Measurements from ENCODE around the gene TMEM200B. TPM values are rescaled to one million over a fixed set of nuclear protein-coding genes. Genes with fewer than 3 reads are reported as not detected.

Gene TMEM200B
- 1 to 10 TPM; 5.7 to 6.2 TPM for total RNA-seq
- polyA plus RNA-seq (ENCODE audit: insufficient read length in 6 of 6): 10 to 100 TPM; 11.0 to 16.0 (median 14.0) TPM
- long read RNA-seq, donor 1, partial matches to known transcripts: 0 of 4 reads
- long read RNA-seq, donor 1, other reads (novel, unspliced or antisense): 0 of 4 reads
- long read RNA-seq, donor 2, transcript TMEM200B-202 (2 exons, 2,501 nt): major isoform, 5 of 5 reads
- long read RNA-seq, donor 2, partial matches to known transcripts: 0 of 5 reads
- long read RNA-seq, donor 2, other reads (novel, unspliced or antisense): 0 of 5 reads
- long read RNA-seq, donor 3, partial matches to known transcripts: 0 of 5 reads
- long read RNA-seq, donor 3, other reads (novel, unspliced or antisense): 0 of 5 reads
- long read RNA-seq, donor 4: 0 reads
- long read RNA-seq, donor 5, partial matches to known transcripts: 0 of 4 reads
- long read RNA-seq, donor 5, other reads (novel, unspliced or antisense): 0 of 4 reads
- long read RNA-seq, donor 6, partial matches to known transcripts: 0 of 3 reads
- long read RNA-seq, donor 6, other reads (novel, unspliced or antisense): 0 of 3 reads
- long read RNA-seq, donor 7, partial matches to known transcripts: 0 of 4 reads
- long read RNA-seq, donor 7, other reads (novel, unspliced or antisense): 0 of 4 reads
- long read RNA-seq, donor 8, partial matches to known transcripts: 0 of 3 reads
- long read RNA-seq, donor 8, other reads (novel, unspliced or antisense): 0 of 3 reads
- long read RNA-seq, donor 9: 0 reads
- long read RNA-seq, donor 10: 0 reads
- long read RNA-seq, donor 11: 0 reads
- long read RNA-seq, donor 12, partial matches to known transcripts: 0 of 3 reads
- long read RNA-seq, donor 12, other reads (novel, unspliced or antisense): 0 of 3 reads

- intact Hi-C loops (cut with DNase I): no loop called here
- TF ChIP-seq CTCF (IDR thresholded peaks at IDR 0.05): no peak
Measured at GRCh38 chr1:29123887-29124365, at the start of gene TMEM200B. Gene TMEM200B, minus strand, starts transcription at chr1:29123903. Its CDS starts 2,075 bp downstream, at chr1:29121828.

GRCh38 chr1:29172415-29172939 is 48.8 kb upstream of the TMEM200B start:
- Histone ChIP-seq H3K27ac (no peak overlapping the region), H3K27me3 (no peaks in the 10 kb centered on the region), H3K9me3 (no peaks in the 10 kb centered on the region), H3K4me1 (peaks cover 18 to 85% of the 10 kb centered on the region in 2 donors), H3K36me3 (peaks cover 0 to 17% of the 10 kb centered on the region in 2 donors), H3K4me3 (no peak overlapping the region)
- intact Hi-C loops (cut with DNase I): no loop called here
- no peak for DNase-seq
- ATAC-seq: peak; percentile 32
- TF ChIP-seq CTCF (IDR thresholded peaks at IDR 0.05): no peak

More at GRCh38 chr1:29123887-29124365, at the start of gene TMEM200B:
- Histone ChIP-seq H3K4me3 (peak within 1 kb of the TSS; percentile 41 to 54), H3K27me3 (peaks cover 29 to 79% of the 10 kb centered on the region in 2 donors), H3K36me3 (peaks cover 0 to 2% of the 10 kb centered on the region in 2 donors), H3K4me1 (peaks cover 19 to 43% of the 10 kb centered on the region in 2 donors), H3K9me3 (no peaks in the 10 kb centered on the region), H3K27ac (peak within 1 kb of the TSS; percentile 58 to 91)
- ATAC-seq (peak; percentile 33), DNase-seq (peak in 1 of 4 donors; percentile 27)

GRCh38 chr1:29171521-29171920 is 47.8 kb upstream of the TMEM200B start:
- no peak overlapping the region for H3K4me3 ChIP-seq
- H3K36me3 ChIP-seq: peaks cover 0 to 25% of the 10 kb centered on the region in 2 donors
- no peak overlapping the region for H3K27ac ChIP-seq
- ATAC-seq (no peak), DNase-seq (no peak)
- no peaks in the 10 kb centered on the region for H3K9me3 ChIP-seq
- no peak for TF ChIP-seq CTCF (IDR thresholded peaks at IDR 0.05)
- H3K4me1 ChIP-seq: peaks cover 13 to 81% of the 10 kb centered on the region in 2 donors
- no peaks in the 10 kb centered on the region for H3K27me3 ChIP-seq
- intact Hi-C loops (cut with DNase I): no loop called here

- no peak overlapping the region for H3K4me3 ChIP-seq
- H3K36me3 ChIP-seq: peaks cover 0 to 29% of the 10 kb centered on the region in 2 donors
- intact Hi-C loops (cut with DNase I): no loop called here
- DNase-seq: no peak
- H3K27ac ChIP-seq: no peak overlapping the region
- no peaks in the 10 kb centered on the region for H3K9me3 ChIP-seq
- peaks cover 9 to 81% of the 10 kb centered on the region in 2 donors for H3K4me1 ChIP-seq
- no peak for ATAC-seq
- H3K27me3 ChIP-seq: no peaks in the 10 kb centered on the region
- TF ChIP-seq CTCF (IDR thresholded peaks at IDR 0.05): no peak
Measured at GRCh38 chr1:29171089-29171488, 47.4 kb upstream of the TMEM200B start.

Data from left lung (tissue), 14 donors.